Left forelimb (tissue), 1 donor: ENCODE data around the gene GMPPB.

ENCODE experiments used
- DNase-seq: peaks from one replicate; pipeline ENCODE4 v3.0.0-alpha.2; 2018; ENCODE audit warnings: low spot score

GMPPB gene

GRCh38 chr3:49729966-49730609 is 6.3 kb upstream of the GMPPB start:
- DNase-seq: peak; percentile 2

GRCh38 chr3:49727924-49728361 is 4.2 kb upstream of the GMPPB start:
- DNase-seq: no peak

GRCh38 chr3:49727154-49727923 is 3.6 kb upstream of the GMPPB start:
- DNase-seq: peak; percentile 44

- peak; percentile 41 for DNase-seq
Measured at GRCh38 chr3:49725906-49726681, 2.3 kb upstream of the GMPPB start.

GRCh38 chr3:49724586-49724985 is 835 bp upstream of the GMPPB start:
- DNase-seq: peak; percentile 64

GRCh38 chr3:49723296-49723627 is 489 bp downstream of the GMPPB start:
- DNase-seq: peak; percentile 68

- DNase-seq: no peak
Measured at GRCh38 chr3:49722896-49723295, 855 bp downstream of the GMPPB start.

- DNase-seq: peak; percentile 61
Measured at GRCh38 chr3:49721896-49722781, 1.6 kb downstream of the GMPPB start.

- DNase-seq: peak; percentile 57
Measured at GRCh38 chr3:49721596-49721895, 2.2 kb downstream of the GMPPB start.

- peak; percentile 64 for DNase-seq
Measured at GRCh38 chr3:49720855-49721595, 2.7 kb downstream of the GMPPB start.

GRCh38 chr3:49719214-49719884 is 4.4 kb downstream of the GMPPB start, which contains the start of gene AMIGO3:
AMIGO3 (minus strand) TSS chr3:49719684; CDS start chr3:49719465, 219 bp downstream.
- peak; percentile 94 for DNase-seq

GRCh38 chr3:49718858-49719213 is 4.9 kb downstream of the GMPPB start:
- DNase-seq: no peak

GRCh38 chr3:49717959-49718857 is 5.5 kb downstream of the GMPPB start:
- DNase-seq: peak; percentile 71

GRCh38 chr3:49717211-49717958 is 6.4 kb downstream of the GMPPB start:
- peak; percentile 63 for DNase-seq

GRCh38 chr3:49716691-49717210 is 7.0 kb downstream of the GMPPB start:
- DNase-seq: peak; percentile 63

GRCh38 chr3:49716169-49716568 is 7.6 kb downstream of the GMPPB start:
- no peak for DNase-seq

- peak; percentile 55 for DNase-seq
Measured at GRCh38 chr3:49715611-49716121, 8.1 kb downstream of the GMPPB start.
